ENCODE data around the gene ANKRD29. TPM values are rescaled to one million over a fixed set of nuclear protein-coding genes. Genes with fewer than 3 reads are reported as not detected.

Gene ANKRD29
- total and polyA plus RNA-seq, 2 donors (not counting 1 experiment from before 2014, with no cell fraction given) = 2.0 to 6.9 TPM

- H3K4me1 ChIP-seq (ENCODE audit: control insufficient read depth, extremely low read depth, insufficient read depth, low read length) = no peaks in the 10 kb centered on the region
- no peaks in the 10 kb centered on the region for H3K79me2 ChIP-seq (ENCODE audit: control insufficient read depth, insufficient read depth, low read length)
- H3K9ac ChIP-seq (ENCODE audit: insufficient read depth, low read length) = no peak overlapping the region
- DNase-seq (ENCODE audit: low read depth in 2 of 2) = no peak
- TF ChIP-seq EZH2 (IDR thresholded peaks at IDR 0.05; ENCODE audit: low read length, missing control alignments) = no peak
- peaks cover 8% of the 10 kb centered on the region for H3K27me3 ChIP-seq (ENCODE audit: control insufficient read depth, insufficient read depth, low read length)
- H3K4me2 ChIP-seq (ENCODE audit: extremely low read depth, insufficient read depth, low read length) = no peak overlapping the region
- H3K4me3 ChIP-seq (replicated peaks in 1 of 4; ENCODE audit: control extremely low read depth in 1 of 4, insufficient read depth in 1 of 4, low read depth in 3 of 4, low read length in 4 of 4) = no peak overlapping the region
- H4K20me1 ChIP-seq (ENCODE audit: control insufficient read depth, extremely low read depth, insufficient read depth, low read length) = no peaks in the 10 kb centered on the region
- H3K27ac ChIP-seq (ENCODE audit: insufficient read depth, low read length) = no peak overlapping the region
- H2AFZ ChIP-seq (ENCODE audit: low read length) = no peak overlapping the region
- H3K36me3 ChIP-seq (ENCODE audit: control insufficient read depth, insufficient read depth, low read length) = no peaks in the 10 kb centered on the region
- H3K9me3 ChIP-seq (ENCODE audit: control insufficient read depth, insufficient read depth, low read depth, low read length) = no peaks in the 10 kb centered on the region
Observed at GRCh38 chr18:23702606-23703005, 39.9 kb upstream of the ANKRD29 start.

- H3K79me2 ChIP-seq (ENCODE audit: control insufficient read depth, insufficient read depth, low read length) = no peaks in the 10 kb centered on the region
- H3K36me3 ChIP-seq (ENCODE audit: control insufficient read depth, insufficient read depth, low read length) = no peaks in the 10 kb centered on the region
- H4K20me1 ChIP-seq (ENCODE audit: control insufficient read depth, extremely low read depth, insufficient read depth, low read length) = no peaks in the 10 kb centered on the region
- no peak overlapping the region for H3K9ac ChIP-seq (ENCODE audit: insufficient read depth, low read length)
- peaks cover 8% of the 10 kb centered on the region for H3K27me3 ChIP-seq (ENCODE audit: control insufficient read depth, insufficient read depth, low read length)
- H3K9me3 ChIP-seq (ENCODE audit: control insufficient read depth, insufficient read depth, low read depth, low read length) = no peaks in the 10 kb centered on the region
- no peak for DNase-seq (ENCODE audit: low read depth in 2 of 2)
- no peak overlapping the region for H3K4me3 ChIP-seq (replicated peaks in 1 of 4; ENCODE audit: control extremely low read depth in 1 of 4, insufficient read depth in 1 of 4, low read depth in 3 of 4, low read length in 4 of 4)
- H3K27ac ChIP-seq (ENCODE audit: insufficient read depth, low read length) = no peak overlapping the region
- no peak overlapping the region for H3K4me2 ChIP-seq (ENCODE audit: extremely low read depth, insufficient read depth, low read length)
- no peak overlapping the region for H2AFZ ChIP-seq (ENCODE audit: low read length)
- no peak for TF ChIP-seq CTCF (conservative IDR thresholded peaks at IDR 0.05 in 1 of 2, IDR thresholded peaks at IDR 0.05 in 1 of 2; ENCODE audit: low read depth in 1 of 2, low read length in 2 of 2)
- TF ChIP-seq EZH2 (IDR thresholded peaks at IDR 0.05; ENCODE audit: low read length, missing control alignments) = no peak
- H3K4me1 ChIP-seq (ENCODE audit: control insufficient read depth, extremely low read depth, insufficient read depth, low read length) = no peaks in the 10 kb centered on the region
Observed at GRCh38 chr18:23701544-23702064, 38.9 kb upstream of the ANKRD29 start.

- no peaks in the 10 kb centered on the region for H3K79me2 ChIP-seq (ENCODE audit: control insufficient read depth, insufficient read depth, low read length)
- no peak for DNase-seq (ENCODE audit: low read depth in 2 of 2)
- no peaks in the 10 kb centered on the region for H4K20me1 ChIP-seq (ENCODE audit: control insufficient read depth, extremely low read depth, insufficient read depth, low read length)
- no peak overlapping the region for H3K9ac ChIP-seq (ENCODE audit: insufficient read depth, low read length)
- H3K27me3 ChIP-seq (ENCODE audit: control insufficient read depth, insufficient read depth, low read length) = peaks cover 8% of the 10 kb centered on the region
- H3K36me3 ChIP-seq (ENCODE audit: control insufficient read depth, insufficient read depth, low read length) = no peaks in the 10 kb centered on the region
- no peaks in the 10 kb centered on the region for H3K4me1 ChIP-seq (ENCODE audit: control insufficient read depth, extremely low read depth, insufficient read depth, low read length)
- no peak overlapping the region for H3K27ac ChIP-seq (ENCODE audit: insufficient read depth, low read length)
- H3K9me3 ChIP-seq (ENCODE audit: control insufficient read depth, insufficient read depth, low read depth, low read length) = no peaks in the 10 kb centered on the region
- TF ChIP-seq CTCF (conservative IDR thresholded peaks at IDR 0.05 in 1 of 2, IDR thresholded peaks at IDR 0.05 in 1 of 2; ENCODE audit: low read depth in 1 of 2, low read length in 2 of 2) (no peak), EZH2 (IDR thresholded peaks at IDR 0.05; ENCODE audit: low read length, missing control alignments) (no peak)
- H3K4me3 ChIP-seq (replicated peaks in 1 of 4; ENCODE audit: control extremely low read depth in 1 of 4, insufficient read depth in 1 of 4, low read depth in 3 of 4, low read length in 4 of 4) = no peak overlapping the region
- H2AFZ ChIP-seq (ENCODE audit: low read length) = no peak overlapping the region
- no peak overlapping the region for H3K4me2 ChIP-seq (ENCODE audit: extremely low read depth, insufficient read depth, low read length)
Observed at GRCh38 chr18:23701017-23701416, 38.3 kb upstream of the ANKRD29 start.

All from fibroblast of lung (primary cell).